AG04449 (cell line): Measurements from ENCODE around the gene CLDN6.

Source experiments
- CTCF ChIA-PET: fragments of 350-600 bp; formaldehyde crosslinking; extraction: SDS; loops from one replicate; lab custom pipeline; 2021; ENCODE audit warnings: antibody characterized with exemption; lab: Yijun Ruan, JAX
- POLR2A ChIA-PET: fragments of 400-600, 350-600 bp; formaldehyde crosslinking; extraction: SDS; loops from one replicate; lab custom pipeline; 2020; ENCODE audit warnings: antibody characterized with exemption, inconsistent platforms; lab: Yijun Ruan, JAX
- DNase-seq: peaks from one replicate; pipeline ENCODE4 v3.0.0-alpha.2; 2010; ENCODE audit warnings: low read depth, low spot score
- H3K4me3 ChIP-seq: 2 replicates; pipeline ENCODE4 v1.5.1; 2011; ENCODE audit warnings: low read depth, mild to moderate bottlenecking, control low read depth, low read length
- CTCF ChIP-seq: IDR thresholded peaks from one replicate; pipeline ENCODE4 v1.5.1; 2011; ENCODE audit warnings: mild to moderate bottlenecking, moderate library complexity, low read length, control low read depth, inconsistent platforms; ENCODE audit not compliant: insufficient read depth; ENCODE audit errors: missing control alignments

Gene CLDN6

GRCh38 chr16:3025032-3026002, 7.3 kb upstream of the CLDN6 start:
- no peak overlapping the region for H3K4me3 ChIP-seq
- CTCF ChIA-PET: interaction anchor here (0.7 to 1.9 kb wide), 2 partner anchors 9 to 20 kb away, joined by 3 to 6 read pairs; no protein-coding TSS in a partner anchor
- no peak for TF ChIP-seq CTCF
- POLR2A ChIA-PET: interaction anchor here (1.2 to 5.7 kb wide), 2 partner anchors 6 to 22 kb away, joined by 3 to 40 read pairs; no protein-coding TSS in a partner anchor
- no peak for DNase-seq

DNA sequence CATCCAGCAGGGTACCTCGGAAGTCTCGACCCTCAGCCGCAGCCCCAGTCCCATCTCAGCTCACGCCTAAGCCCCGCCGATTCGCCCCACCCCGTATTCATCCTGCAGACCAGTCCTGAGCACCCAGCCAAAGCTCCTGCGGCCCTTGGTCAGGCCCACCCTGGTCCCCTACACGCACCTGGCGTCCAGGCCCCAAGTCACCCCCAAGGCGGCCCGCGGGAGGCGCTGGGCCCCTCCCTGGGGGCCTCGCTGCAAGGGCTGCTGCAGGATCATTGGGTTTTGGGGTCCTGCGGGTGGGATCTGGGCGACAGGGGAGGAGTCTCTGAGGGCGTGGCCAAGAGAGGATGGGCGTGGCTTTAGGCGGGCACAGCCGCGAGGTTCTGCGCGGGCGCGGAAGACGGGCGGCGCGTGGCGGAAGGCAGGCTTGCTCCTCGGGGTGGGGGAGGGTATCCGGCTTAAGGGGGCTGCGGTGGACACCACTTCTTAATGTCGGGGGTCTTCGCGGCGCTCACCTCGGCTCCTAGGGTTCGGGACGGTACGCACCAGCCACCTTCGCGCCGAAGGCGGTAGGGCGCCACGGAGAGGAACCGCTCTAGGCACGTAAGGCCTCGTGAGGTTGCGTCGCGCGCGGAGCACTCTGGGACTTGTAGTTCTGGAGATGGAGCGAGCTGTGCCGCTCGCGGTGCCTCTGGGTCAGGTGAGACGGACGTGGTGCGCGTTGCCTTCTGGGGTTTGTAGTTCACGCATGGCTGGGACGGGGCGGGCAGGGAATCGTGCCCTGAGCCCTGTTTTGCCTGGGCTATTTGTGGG, 5.9 kb upstream of the CLDN6 start, which contains the start of the genes HCFC1R1 and THOC6:
HCFC1R1 (minus strand) TSS at position 274 of the 810 bp plus-strand sequence; CDS start at position 273, 1 bp downstream.
THOC6 (plus strand) TSS at position 367 of the 810 bp plus-strand sequence; CDS start at position 659, 292 bp downstream.
- ChIA-PET CTCF (interaction anchor here (1.2 to 6.5 kb wide), 3 partner anchors 8 to 36 kb away, joined by 4 to 71 read pairs (median 6); no protein-coding TSS in a partner anchor), POLR2A (interaction anchor here (0.6 to 5.7 kb wide), 7 partner anchors 8 to 136 kb away, joined by 3 to 40 read pairs (median 5); partner anchors contain the start of gene ZNF213)
- peak within 1 kb of the TSS; percentile 75 for H3K4me3 ChIP-seq

GRCh38 chr16:3023415-3023668, 5.4 kb upstream of the CLDN6 start:
- no peak for DNase-seq
- TF ChIP-seq CTCF: no peak
- ChIA-PET POLR2A (interaction anchor here (0.6 to 5.7 kb wide), 6 partner anchors 8 to 111 kb away, joined by 3 to 40 read pairs (median 6); partner anchors contain the start of gene ZNF213), CTCF (interaction anchor here (1.2 to 6.5 kb wide), 2 partner anchors 8 to 36 kb away, joined by 4 to 71 read pairs; no protein-coding TSS in a partner anchor)
- H3K4me3 ChIP-seq: peak overlapping the region; percentile 75

More for the DNA sequence above, 5.9 kb upstream of the CLDN6 start, which contains the start of the genes HCFC1R1 and THOC6:
- no peak for TF ChIP-seq CTCF
- DNase-seq: peak; percentile 80

GRCh38 chr16:3022684-3023414, 4.9 kb upstream of the CLDN6 start:
- peak overlapping the region; percentile 75 for H3K4me3 ChIP-seq
- no peak for DNase-seq
- no peak for TF ChIP-seq CTCF
- ChIA-PET CTCF (interaction anchor here (1.2 to 6.5 kb wide), 3 partner anchors 9 to 37 kb away, joined by 4 to 71 read pairs (median 5); no protein-coding TSS in a partner anchor), POLR2A (interaction anchor here (0.6 to 5.7 kb wide), 8 partner anchors 9 to 112 kb away, joined by 3 to 40 read pairs (median 4); partner anchors contain the start of gene ZNF213)

GRCh38 chr16:3022208-3022683, 4.3 kb upstream of the CLDN6 start:
- H3K4me3 ChIP-seq: peak overlapping the region; percentile 98
- DNase-seq: peak; percentile 83
- no peak for TF ChIP-seq CTCF
- POLR2A ChIA-PET: interaction anchor here (0.9 to 5.7 kb wide), 7 partner anchors 10 to 110 kb away, joined by 3 to 40 read pairs (median 7); no protein-coding TSS in a partner anchor
- CTCF ChIA-PET: interaction anchor here (2.2 to 6.5 kb wide), 2 partner anchors 9 to 38 kb away, joined by 5 to 71 read pairs; no protein-coding TSS in a partner anchor
